ENCODE results near the gene IRAK1.
"Not testable (repeated sequence)": the region's sequence is repeated elsewhere in the genome, so short reads cannot be mapped to it uniquely, and the experiment has no call there.

The IRAK1 gene

DNA sequence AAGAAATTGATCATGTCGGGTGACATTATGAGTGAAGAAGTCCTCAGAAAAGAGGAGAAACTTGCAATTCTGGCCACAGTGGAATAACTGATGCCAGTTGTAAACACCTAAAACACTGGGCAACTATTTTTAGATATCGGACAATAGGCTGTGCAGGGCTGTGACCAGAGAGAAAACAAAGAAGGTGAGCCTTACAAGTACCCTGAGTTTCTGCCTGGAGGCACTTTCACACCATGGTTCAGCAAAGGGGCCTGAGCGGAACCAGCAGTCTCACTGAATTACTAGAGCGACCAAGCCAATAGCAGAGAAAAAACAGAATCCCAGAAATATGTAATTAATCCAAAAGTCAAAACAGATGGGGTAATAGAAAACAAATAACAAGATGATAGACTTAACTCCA lies 11.2 kb downstream of the IRAK1 start:
- Histone ChIP-seq H3K9ac (ENCODE audit: low read length) (no peak overlapping the region), H3K4me1 (ENCODE audit: control insufficient read depth, low read depth, low read length) (no peaks in the 10 kb centered on the region), H3K27ac (ENCODE audit: low read length) (no peak overlapping the region), H3K27me3 (ENCODE audit: control insufficient read depth, insufficient read depth, low read length) (no peaks in the 10 kb centered on the region), H3K36me3 (ENCODE audit: control insufficient read depth, low read depth, low read length) (peaks cover 4% of the 10 kb centered on the region), H3K4me3 (ENCODE audit: low read length) (no peak overlapping the region), H3K9me3 (ENCODE audit: control insufficient read depth, low read depth, low read length) (peaks cover 9% of the 10 kb centered on the region)

DNA sequence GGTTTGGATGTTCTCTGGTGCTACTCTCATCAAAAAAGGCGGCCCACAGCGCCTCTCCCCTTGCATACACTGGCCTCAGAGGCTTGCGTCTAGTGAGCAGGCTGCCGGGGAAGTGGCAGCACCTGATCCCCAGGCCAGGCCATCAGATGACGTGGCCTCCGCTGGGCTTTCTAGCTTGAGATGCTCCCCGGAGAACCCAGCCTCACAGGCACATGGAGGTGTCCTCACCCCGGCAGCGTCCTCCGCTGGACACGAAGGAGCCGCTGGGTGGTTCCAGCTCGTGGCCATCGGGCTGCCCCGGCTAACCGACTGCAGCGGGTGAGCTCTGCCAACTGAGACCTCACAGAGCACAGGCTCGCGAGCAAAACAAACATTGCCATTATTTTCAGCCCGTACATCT lies 12.8 kb downstream of the IRAK1 start:
- peaks cover 15% of the 10 kb centered on the region for H3K9me3 ChIP-seq (ENCODE audit: control insufficient read depth, low read depth, low read length)
- H3K27me3 ChIP-seq (ENCODE audit: control insufficient read depth, insufficient read depth, low read length), result no peaks in the 10 kb centered on the region
- H3K9ac ChIP-seq (ENCODE audit: low read length), result no peak overlapping the region
- H3K4me1 ChIP-seq (ENCODE audit: control insufficient read depth, low read depth, low read length), result peaks cover 4% of the 10 kb centered on the region
- no peaks in the 10 kb centered on the region for H3K36me3 ChIP-seq (ENCODE audit: control insufficient read depth, low read depth, low read length)
- no peak overlapping the region for H3K4me3 ChIP-seq (ENCODE audit: low read length)
- H3K27ac ChIP-seq (ENCODE audit: low read length), result no peak overlapping the region

DNA sequence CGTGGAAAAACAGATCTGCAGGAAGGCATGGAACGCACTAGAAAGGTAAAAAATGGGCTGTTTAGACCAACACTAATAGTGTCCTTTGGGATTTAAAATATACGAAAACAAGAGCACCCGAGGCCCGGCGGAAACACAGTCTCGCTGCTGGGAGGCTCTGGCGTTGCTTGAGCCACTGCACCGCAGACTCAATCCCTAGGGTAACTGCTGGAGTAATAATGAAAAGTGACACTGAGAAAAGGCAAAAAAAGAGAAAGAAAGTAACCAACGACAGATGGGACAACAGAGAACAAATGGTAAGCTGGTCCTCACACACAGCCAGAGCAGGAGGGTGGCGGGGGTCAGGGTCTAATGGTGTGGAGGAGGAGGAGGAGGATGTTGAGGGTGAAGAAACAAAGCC lies 15.4 kb downstream of the IRAK1 start:
- H3K4me3 ChIP-seq (ENCODE audit: low read length), result no peak overlapping the region
- no peaks in the 10 kb centered on the region for H3K36me3 ChIP-seq (ENCODE audit: control insufficient read depth, low read depth, low read length)
- H3K9me3 ChIP-seq (ENCODE audit: control insufficient read depth, low read depth, low read length), result peaks cover 20% of the 10 kb centered on the region
- no peak overlapping the region for H3K27ac ChIP-seq (ENCODE audit: low read length)
- H3K9ac ChIP-seq (ENCODE audit: low read length), result no peak overlapping the region
- H3K4me1 ChIP-seq (ENCODE audit: control insufficient read depth, low read depth, low read length), result peaks cover 8% of the 10 kb centered on the region
- H3K27me3 ChIP-seq (ENCODE audit: control insufficient read depth, insufficient read depth, low read length), result no peaks in the 10 kb centered on the region

DNA sequence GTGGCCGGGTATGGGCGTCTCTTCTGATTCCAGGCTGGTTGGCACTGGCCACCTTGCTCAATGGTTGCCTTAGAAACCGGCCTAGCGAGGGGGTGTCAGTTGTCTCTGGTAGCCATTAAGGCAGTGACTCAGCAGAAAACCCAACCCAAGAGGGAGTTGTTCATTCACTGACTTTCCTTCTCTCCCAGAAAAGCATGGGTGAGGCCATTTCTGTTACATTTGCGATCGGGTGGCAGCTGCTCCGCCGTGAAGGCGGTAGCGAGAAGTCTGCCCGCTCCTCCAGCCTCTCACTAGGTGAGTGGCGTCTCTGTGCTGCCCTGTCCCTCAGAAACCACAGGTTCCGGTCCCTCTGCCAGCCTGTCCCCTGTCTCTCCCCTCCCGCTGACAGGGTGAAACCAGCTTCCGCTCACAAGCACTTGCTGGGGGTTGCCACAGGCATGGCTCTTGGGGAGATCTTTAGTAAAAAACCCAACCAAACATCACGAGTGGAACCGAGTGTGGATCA lies 17.4 kb downstream of the IRAK1 start:
- Histone ChIP-seq H3K9ac (ENCODE audit: low read length) (peak overlapping the region; percentile 32), H3K36me3 (ENCODE audit: control insufficient read depth, low read depth, low read length) (no peaks in the 10 kb centered on the region), H3K4me3 (ENCODE audit: low read length) (no peak overlapping the region), H3K27ac (ENCODE audit: low read length) (no peak overlapping the region), H3K27me3 (ENCODE audit: control insufficient read depth, insufficient read depth, low read length) (no peaks in the 10 kb centered on the region), H3K4me1 (ENCODE audit: control insufficient read depth, low read depth, low read length) (peaks cover 8% of the 10 kb centered on the region), H3K9me3 (ENCODE audit: control insufficient read depth, low read depth, low read length) (peaks cover 20% of the 10 kb centered on the region)

DNA sequence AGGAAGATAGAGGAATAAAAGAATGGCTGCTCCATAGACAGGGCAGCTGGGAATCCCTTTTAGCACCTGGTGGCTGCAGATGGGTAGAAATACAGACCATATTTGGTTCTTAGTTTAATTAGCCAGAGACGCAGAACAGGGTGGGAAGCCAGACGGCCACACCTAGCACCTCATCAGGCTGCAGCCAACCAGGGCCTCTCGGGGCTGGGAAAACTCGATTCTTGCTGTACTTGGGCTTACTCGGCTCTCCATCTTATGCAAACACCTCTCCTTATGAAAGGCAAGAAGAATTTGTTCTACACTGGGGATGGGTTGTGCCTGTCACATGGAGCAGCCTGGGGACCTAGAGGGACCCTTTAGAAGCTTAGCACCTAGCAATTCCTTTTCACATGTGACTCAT lies 19.7 kb downstream of the IRAK1 start:
- Histone ChIP-seq H3K4me1 (ENCODE audit: control insufficient read depth, low read depth, low read length) (peaks cover 8% of the 10 kb centered on the region), H3K4me3 (ENCODE audit: low read length) (no peak overlapping the region), H3K9ac (ENCODE audit: low read length) (no peak overlapping the region), H3K36me3 (ENCODE audit: control insufficient read depth, low read depth, low read length) (no peaks in the 10 kb centered on the region), H3K27me3 (ENCODE audit: control insufficient read depth, insufficient read depth, low read length) (no peaks in the 10 kb centered on the region), H3K9me3 (ENCODE audit: control insufficient read depth, low read depth, low read length) (peaks cover 18% of the 10 kb centered on the region), H3K27ac (ENCODE audit: low read length) (no peak overlapping the region)

DNA sequence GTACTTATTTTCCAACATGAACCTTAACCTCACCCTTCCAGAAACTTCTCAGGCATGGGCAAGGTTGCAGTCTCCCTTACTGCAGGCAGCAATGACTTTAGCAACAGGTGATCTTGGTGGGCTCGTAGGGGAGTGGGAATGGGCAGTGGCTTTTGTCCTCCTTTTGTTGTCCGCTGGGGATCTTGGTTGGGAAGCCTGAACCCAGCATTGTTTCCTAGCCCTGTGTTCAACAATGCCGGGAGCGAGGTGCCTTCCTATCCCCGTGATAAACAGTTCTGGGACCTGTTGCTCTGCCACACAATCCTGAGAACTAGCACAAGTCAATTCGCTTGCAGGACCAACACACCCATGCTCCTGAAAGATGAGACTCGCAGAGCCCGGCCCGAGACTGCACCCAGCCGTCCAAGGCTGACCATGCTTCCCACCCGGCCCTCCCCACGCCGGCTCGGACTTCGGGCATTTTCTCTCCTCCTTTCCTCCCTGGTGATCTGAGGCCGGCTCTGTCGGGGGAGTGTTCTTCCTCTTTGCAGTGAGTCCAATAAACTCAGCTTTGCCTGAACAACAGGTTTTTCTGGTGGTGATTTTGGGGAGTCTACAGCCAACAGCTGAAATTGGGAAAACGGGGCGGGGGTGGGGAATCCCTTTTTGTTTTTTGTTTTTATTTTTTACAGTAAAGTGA lies 20.2 kb downstream of the IRAK1 start:
- no peaks in the 10 kb centered on the region for H3K27me3 ChIP-seq (ENCODE audit: control insufficient read depth, insufficient read depth, low read length)
- H3K9me3 ChIP-seq (ENCODE audit: control insufficient read depth, low read depth, low read length), result peaks cover 18% of the 10 kb centered on the region
- H3K9ac ChIP-seq (ENCODE audit: low read length), result no peak overlapping the region
- no peaks in the 10 kb centered on the region for H3K36me3 ChIP-seq (ENCODE audit: control insufficient read depth, low read depth, low read length)
- H3K4me1 ChIP-seq (ENCODE audit: control insufficient read depth, low read depth, low read length), result peaks cover 8% of the 10 kb centered on the region
- H3K4me3 ChIP-seq (ENCODE audit: low read length), result no peak overlapping the region
- H3K27ac ChIP-seq (ENCODE audit: low read length), result no peak overlapping the region

DNA sequence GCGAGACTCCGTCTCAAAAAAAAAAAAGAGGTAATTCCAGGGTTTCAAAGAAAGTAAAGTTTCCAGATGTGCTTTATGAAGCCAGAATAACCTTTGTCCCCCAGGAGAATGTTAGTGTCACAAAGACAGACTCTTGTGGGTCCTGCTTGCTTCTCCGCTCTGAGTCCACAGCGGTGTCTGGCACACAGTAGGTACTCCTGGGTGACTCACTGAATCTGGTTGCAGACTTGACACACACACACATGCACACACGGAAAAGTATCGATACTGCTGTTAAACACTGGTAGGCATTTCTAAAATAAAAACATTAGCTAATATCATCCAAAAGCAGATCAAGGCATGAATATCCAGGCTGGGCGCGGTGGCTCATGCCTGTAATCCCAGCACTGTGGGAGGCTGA lies 24.2 kb downstream of the IRAK1 start:
- Histone ChIP-seq H3K4me3 (ENCODE audit: low read length) (no peak overlapping the region), H3K36me3 (ENCODE audit: control insufficient read depth, low read depth, low read length) (no peaks in the 10 kb centered on the region), H3K9me3 (ENCODE audit: control insufficient read depth, low read depth, low read length) (peaks cover 20% of the 10 kb centered on the region), H3K27ac (ENCODE audit: low read length) (no peak overlapping the region), H3K27me3 (ENCODE audit: control insufficient read depth, insufficient read depth, low read length) (no peaks in the 10 kb centered on the region), H3K9ac (ENCODE audit: low read length) (no peak overlapping the region), H3K4me1 (ENCODE audit: control insufficient read depth, low read depth, low read length) (peaks cover 4% of the 10 kb centered on the region)

DNA sequence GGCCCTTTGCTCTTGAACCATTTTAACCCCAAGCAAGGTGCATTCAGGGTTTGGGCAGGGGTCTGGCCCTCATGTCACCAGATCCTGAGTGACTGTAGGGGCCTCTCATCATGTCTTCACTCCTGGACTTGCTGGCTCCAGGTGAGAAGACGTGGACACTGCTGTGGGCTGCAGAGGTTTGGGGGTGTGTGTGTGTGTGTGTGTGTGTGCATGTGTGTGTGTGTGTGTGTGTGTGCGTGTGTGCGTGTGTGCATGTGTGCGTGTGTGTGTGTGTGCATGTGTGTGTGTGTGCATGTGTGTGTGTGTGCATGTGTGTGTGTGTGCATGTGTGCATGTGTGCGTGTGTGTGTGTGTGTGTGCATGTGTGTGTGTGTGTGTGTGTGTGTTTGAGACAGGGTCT lies 25.3 kb downstream of the IRAK1 start:
- not testable (repeated sequence) for H3K27me3 ChIP-seq (ENCODE audit: control insufficient read depth, insufficient read depth, low read length); H3K9ac ChIP-seq (ENCODE audit: low read length); H3K36me3 ChIP-seq (ENCODE audit: control insufficient read depth, low read depth, low read length)

DNA sequence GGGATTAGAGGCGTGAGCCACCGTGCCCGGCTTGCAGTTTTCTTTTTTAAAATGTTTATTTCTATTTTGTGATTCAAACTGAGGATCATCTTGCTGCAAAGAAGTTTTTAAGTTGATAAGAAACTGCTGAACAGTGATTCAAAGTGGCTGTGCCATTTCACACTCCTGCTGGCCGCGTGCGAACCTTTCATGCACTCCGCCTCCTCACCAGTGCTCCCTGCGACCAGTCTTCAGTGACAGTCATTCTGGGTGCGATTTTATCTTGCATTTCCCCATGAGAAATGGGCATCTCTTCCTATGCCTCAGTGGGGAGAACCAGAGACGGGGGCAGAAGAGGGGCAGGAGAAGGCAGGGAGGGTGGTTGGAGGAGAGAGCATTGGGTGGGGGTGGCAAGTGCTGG lies 25.7 kb downstream of the IRAK1 start:
- H3K4me3 ChIP-seq (ENCODE audit: low read length), result no peak overlapping the region
- no peaks in the 10 kb centered on the region for H3K4me1 ChIP-seq (ENCODE audit: control insufficient read depth, low read depth, low read length)
- no peaks in the 10 kb centered on the region for H3K36me3 ChIP-seq (ENCODE audit: control insufficient read depth, low read depth, low read length)
- H3K9ac ChIP-seq (ENCODE audit: low read length), result no peak overlapping the region
- H3K27ac ChIP-seq (ENCODE audit: low read length), result no peak overlapping the region
- H3K9me3 ChIP-seq (ENCODE audit: control insufficient read depth, low read depth, low read length), result peaks cover 15% of the 10 kb centered on the region
- no peaks in the 10 kb centered on the region for H3K27me3 ChIP-seq (ENCODE audit: control insufficient read depth, insufficient read depth, low read length)

More for the DNA sequence above, 25.3 kb downstream of the IRAK1 start:
- not testable (repeated sequence) for H3K4me3 ChIP-seq (ENCODE audit: low read length); H3K27ac ChIP-seq (ENCODE audit: low read length); H3K4me1 ChIP-seq (ENCODE audit: control insufficient read depth, low read depth, low read length)
- peaks cover 15% of the 10 kb centered on the region for H3K9me3 ChIP-seq (ENCODE audit: control insufficient read depth, low read depth, low read length)

DNA sequence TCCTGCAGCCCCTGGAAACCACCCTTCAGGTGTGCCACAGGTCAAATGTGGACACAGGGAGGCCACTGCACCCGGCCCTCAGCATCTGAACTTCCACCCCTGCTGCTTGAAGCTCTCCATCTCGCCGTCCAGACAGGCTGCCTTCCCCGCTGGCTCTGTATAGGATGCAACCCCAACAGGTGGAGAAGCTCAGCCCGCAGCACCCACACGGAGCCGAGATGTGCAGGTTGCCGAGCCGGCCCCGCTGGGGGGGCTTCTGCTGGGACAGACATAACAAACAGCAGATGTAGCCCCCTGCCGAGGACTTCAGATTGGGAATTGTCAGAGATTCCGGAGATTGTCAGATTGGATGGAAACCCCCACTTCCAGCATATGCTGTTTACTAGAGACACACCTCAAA lies 26.6 kb downstream of the IRAK1 start:
- Histone ChIP-seq H3K27me3 (ENCODE audit: control insufficient read depth, insufficient read depth, low read length) (no peaks in the 10 kb centered on the region), H3K36me3 (ENCODE audit: control insufficient read depth, low read depth, low read length) (no peaks in the 10 kb centered on the region), H3K9me3 (ENCODE audit: control insufficient read depth, low read depth, low read length) (peaks cover 15% of the 10 kb centered on the region), H3K4me3 (ENCODE audit: low read length) (no peak overlapping the region), H3K9ac (ENCODE audit: low read length) (no peak overlapping the region), H3K4me1 (ENCODE audit: control insufficient read depth, low read depth, low read length) (no peaks in the 10 kb centered on the region), H3K27ac (ENCODE audit: low read length) (no peak overlapping the region)

DNA sequence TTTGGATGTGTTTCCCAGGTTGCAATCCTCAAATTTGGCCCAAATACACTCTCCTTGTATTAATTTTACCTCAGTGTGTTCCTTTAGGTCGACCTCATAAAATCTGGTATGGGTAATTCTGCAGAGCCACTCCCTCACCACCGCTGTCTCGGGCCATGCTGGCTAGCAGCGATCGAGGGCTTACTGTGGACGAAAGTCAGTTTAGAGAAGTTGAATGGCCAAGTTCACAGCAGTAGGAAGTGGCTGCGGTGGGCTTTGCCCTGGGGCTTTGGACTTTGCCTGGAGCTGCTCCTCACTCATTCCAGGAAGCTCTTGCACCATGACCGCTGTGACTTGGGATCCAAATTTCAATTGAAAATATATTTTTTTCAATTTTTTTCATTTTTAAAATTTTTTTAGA lies 27.5 kb downstream of the IRAK1 start:
- no peaks in the 10 kb centered on the region for H3K27me3 ChIP-seq (ENCODE audit: control insufficient read depth, insufficient read depth, low read length)
- H3K4me3 ChIP-seq (ENCODE audit: low read length), result no peak overlapping the region
- H3K9me3 ChIP-seq (ENCODE audit: control insufficient read depth, low read depth, low read length), result peaks cover 15% of the 10 kb centered on the region
- no peaks in the 10 kb centered on the region for H3K36me3 ChIP-seq (ENCODE audit: control insufficient read depth, low read depth, low read length)
- no peaks in the 10 kb centered on the region for H3K4me1 ChIP-seq (ENCODE audit: control insufficient read depth, low read depth, low read length)
- H3K9ac ChIP-seq (ENCODE audit: low read length), result no peak overlapping the region
- H3K27ac ChIP-seq (ENCODE audit: low read length), result no peak overlapping the region

DNA sequence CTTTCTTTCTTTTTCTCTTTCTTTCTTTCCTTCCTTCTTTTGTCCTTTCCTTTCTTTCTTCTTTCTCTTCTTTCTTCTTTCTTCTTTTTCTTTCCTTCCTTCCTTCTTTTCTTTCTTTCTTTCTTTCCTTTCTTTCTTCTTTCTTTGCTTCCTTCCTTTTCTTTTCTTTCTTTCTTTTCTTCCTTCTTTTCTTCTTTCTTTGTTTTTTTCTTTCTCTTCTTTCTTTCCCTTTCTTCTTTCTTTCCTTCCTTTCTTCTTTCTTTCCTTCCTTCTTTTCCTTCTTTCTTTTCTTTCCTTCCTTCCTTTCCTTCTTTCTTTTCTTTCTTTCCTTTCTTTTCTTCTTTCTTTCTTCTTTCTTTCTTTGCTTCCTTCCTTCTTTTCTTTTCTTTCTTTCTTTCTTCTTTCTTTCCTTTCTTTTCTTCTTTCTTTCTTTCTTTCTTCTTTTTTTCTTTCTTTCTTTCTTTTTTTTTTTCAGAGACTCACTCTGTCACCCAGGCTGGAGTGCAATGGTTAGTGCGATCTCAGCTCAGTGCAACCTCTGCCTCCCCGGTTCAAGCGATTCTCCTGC lies 28.6 kb downstream of the IRAK1 start:
- Histone ChIP-seq H3K4me1 (ENCODE audit: control insufficient read depth, low read depth, low read length) (no peaks in the 10 kb centered on the region), H3K9ac (ENCODE audit: low read length) (no peak overlapping the region), H3K4me3 (ENCODE audit: low read length) (no peak overlapping the region), H3K36me3 (ENCODE audit: control insufficient read depth, low read depth, low read length) (no peaks in the 10 kb centered on the region), H3K9me3 (ENCODE audit: control insufficient read depth, low read depth, low read length) (peaks cover 11% of the 10 kb centered on the region), H3K27me3 (ENCODE audit: control insufficient read depth, insufficient read depth, low read length) (no peaks in the 10 kb centered on the region), H3K27ac (ENCODE audit: low read length) (no peak overlapping the region)
